NK-92 (cell line): ENCODE measurements around the gene TBL1X.

ENCODE experiments used
- DNase-seq: peaks from one replicate; lab custom pipeline; 2025; ENCODE audit not compliant: unreplicated experiment; lab: John Stamatoyannopoulos, UW

Gene TBL1X

DNA sequence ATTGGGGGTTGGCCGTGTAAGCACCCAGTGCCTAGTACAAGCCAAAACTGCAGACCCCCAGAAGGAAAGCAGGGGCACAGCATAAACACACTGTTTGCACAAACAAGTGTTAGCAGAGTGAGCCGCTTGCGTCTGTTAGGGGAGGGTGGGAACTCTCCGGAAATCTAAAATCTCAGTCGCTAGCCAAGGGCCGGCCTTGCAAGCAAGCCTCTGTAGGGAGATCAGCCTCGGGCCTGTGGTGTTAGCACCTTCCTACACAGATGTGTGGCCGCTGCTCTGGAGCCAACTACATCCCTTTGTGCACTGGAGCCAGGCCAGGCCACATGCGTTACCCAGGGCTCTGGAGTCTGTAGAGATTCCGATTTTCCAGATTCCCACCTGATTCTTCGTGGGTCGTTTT, 233.7 kb downstream of the TBL1X start:
- DNase-seq: no peak

DNA sequence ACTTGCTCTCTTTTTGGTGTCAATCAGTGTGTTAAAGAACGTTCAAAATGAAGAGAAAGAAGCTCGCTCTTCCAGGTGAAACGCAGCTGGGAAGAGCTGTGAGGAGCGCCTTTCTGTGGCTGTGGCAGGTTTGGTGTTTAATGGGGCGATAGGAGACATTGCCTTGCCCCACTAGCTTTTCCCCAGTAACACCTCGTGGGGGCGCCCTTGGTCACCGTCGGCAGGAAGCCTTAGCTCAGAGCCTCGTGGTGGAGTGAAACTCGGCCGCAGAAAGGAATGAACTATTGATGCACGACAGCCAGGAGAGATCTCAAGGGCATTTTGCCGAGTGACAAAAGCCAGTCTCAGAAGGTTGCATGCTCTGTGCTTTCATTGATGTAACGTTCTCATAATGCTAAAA, 235.7 kb downstream of the TBL1X start:
- DNase-seq: no peak

DNA sequence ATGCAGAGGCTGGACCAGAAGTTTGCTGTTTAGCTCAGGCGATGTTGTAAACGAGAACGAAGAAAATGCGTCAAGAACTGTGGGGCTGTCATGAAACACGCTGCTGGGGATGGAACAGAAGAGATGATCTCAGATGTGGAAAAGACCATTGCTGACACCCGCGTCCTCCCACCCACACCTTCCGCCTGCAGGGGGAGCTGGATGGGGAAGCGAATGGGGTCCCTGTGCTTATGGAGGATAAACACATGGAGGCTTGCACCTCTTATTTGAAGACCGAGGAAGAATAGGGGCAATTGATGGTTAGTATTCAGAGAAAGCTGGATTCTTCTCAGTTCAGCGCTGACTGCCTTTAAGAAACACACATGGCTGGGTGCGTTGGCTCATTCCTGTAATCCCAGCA, 236.9 kb downstream of the TBL1X start:
- DNase-seq: no peak

DNA sequence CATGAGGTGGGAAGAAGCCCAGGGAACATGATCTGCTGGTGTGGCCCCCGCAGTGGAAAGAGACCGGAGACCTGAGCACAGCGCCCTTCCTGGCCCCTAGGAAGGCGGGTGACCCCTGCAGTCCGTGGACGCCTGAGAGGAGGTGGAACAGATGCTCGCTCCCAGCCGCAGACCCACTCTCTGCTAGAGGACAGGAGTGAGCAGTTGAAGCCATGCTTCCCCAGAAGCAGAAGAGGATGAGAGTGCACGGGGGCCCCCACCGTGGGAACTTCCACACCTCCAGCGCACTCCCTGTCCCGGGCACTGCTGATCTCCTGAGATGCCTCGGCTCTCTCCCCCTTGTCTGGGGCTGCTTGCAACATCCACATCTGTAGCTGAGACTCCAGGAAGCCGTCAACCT, 238.5 kb downstream of the TBL1X start:
- no peak for DNase-seq

DNA sequence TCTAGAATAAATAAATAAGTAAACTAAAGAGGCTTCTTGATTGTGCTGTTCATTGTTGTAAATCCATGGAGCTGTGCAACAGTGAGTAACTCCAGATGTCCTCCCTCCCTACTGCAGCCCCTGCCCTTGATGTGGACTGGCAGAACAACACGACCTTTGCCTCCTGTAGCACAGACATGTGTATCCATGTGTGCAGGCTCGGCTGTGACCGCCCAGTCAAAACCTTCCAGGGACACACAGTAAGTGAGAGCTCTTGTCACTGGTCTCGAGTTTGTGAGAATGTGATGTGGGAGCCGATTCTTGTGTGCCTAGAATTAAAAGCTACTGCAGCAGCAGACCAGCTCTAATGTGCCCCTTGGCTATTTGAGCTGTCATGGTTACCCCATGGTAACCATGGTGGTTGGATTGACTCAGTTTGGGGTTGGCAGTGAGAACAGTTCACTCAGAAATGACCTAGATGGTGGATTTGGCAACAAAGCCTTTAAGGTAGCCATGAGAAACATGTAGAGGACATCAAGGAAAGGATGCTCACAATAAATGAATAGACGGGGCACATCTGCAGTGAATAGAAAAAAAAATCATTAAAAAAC, 240.1 kb downstream of the TBL1X start:
- no peak for DNase-seq

DNA sequence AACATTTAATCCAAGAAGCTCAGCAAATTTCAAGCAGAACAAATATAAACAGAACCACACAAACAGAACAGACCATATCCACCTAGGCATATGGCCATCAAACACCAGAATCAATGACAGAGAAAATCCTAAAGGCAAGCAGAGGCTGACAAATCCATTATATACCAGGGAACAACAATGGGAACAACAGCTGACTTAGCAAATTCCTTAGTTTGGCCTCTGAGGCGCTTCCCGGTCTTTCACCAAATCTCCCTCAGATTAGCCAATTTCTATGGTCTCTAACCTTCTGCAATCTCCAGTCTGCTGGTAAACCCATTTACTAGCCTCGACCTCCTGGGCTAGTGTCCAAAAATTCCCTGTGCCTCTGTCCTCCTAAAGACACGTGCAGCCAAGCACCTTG, 241.6 kb downstream of the TBL1X start:
- DNase-seq: no peak

DNA sequence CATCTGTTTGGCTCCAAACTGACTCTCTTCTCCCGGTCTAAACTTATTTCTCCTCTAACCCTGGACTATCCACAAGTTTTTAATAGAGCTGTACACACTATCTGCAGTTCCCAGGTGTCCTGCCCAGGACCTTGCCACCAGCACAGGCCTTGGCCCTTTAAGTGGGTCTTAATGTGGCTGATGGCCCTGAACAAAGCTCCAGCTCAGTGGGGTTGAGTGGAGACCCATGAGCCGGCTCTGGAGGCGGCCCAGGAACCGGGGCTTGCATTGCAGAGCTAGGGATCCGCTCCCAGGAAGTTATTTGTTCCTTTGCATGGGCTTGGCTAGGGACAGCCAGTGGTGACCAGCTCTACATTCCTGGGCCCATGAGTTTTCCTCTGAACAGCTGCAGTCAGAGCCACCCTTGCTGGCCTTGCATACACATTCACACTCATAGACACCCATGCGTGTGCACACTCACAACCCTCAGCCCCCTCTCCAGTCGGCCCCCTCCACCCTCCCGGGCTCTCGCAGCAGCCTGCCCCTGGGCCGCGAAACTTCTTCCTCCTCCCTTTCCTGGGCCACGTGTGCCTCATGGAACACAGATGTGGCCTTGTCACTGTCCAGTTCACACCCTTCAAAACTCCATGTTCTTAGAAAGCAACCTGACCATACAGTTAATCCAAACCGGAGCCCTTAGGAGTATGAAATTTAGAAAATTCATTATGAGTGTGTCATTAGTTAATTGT, 242.6 kb downstream of the TBL1X start:
- DNase-seq: no peak

DNA sequence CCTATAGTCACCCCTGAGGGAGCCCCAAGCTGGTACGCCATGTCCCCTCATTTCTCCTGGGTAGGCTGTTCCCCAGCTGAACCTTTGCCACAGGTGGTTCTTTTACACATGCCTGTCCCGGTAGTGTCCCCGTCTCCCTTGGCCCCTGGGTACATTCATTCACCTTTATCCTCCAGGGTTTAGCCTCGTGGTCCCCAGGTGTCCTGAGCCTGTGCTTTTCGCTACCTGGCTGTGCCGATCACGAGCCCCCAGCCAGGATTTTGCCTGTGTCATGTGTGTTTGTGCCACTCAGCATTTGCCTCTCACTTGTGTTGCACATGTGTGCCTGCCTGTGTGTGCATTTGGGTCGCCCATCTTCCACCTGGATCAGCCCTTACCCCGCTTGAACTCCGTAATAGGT, 243.2 kb downstream of the TBL1X start:
- no peak for DNase-seq

DNA sequence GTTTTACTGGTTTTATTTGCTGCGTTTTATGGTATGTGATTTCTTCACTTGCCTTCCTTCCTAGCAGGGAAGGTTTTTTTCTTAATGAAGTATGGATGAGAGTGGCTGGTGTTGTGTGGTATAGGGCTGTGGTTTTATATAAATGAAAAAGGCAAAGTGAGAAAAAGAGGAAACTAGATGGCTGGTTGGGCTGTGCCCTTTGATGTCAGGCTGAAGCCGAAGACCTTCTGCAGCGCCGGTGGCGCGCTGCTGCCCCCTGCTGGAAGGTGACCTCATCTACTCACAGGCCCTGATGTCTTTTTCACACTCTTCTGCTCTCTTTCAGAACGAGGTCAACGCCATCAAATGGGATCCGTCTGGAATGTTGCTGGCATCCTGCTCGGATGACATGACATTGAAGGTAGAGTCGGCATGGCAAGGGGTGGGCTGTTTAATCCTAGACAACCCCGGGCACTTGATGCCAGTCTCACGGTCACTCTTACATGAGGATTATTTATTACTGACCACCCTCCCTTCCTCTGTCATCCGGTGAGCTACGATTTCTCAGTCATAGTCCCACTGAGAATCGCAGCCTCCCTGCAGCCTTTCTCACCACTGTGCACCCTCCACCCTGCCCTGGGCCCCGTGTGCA, 244.2 kb downstream of the TBL1X start:
- no peak for DNase-seq

DNA sequence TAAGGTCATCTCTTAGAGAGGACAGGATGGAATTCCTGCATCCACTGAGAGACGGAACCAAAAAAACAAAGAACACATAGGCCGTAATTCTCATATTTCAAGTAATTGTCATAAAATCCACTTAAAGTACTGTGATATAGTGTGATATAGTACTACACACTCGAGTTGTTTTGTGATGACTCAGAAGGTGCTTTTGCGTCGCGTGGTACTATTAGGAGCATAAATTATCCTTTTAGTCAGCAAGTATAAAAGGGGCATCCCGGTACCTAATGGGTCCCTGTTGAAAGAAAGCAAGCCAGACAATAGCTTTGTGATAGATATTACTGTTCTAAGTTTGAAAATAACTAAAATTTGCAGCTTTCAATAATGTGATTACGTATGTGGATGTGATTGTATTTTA, 245.5 kb downstream of the TBL1X start:
- DNase-seq: no peak

DNA sequence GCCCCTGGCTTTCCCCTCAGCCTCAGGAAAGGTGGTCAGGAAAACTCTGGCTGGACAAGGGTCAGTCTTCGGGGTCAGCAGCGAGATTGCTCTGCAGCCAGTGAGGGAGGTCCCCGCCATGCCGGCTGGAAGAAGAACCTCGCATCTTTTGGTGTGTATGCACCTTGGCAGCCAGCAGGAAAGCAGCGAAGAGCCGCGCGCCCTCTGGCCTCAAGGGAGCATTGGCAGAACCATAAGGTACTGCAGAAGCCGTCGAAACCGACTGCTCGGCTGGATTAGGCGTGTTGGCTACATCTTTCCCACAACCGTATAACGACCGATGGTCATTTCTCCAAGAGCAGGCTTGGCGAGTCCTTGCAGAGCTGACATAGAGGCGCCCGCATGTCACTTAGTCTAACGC, 252.5 kb downstream of the TBL1X start:
- DNase-seq: no peak

DNA sequence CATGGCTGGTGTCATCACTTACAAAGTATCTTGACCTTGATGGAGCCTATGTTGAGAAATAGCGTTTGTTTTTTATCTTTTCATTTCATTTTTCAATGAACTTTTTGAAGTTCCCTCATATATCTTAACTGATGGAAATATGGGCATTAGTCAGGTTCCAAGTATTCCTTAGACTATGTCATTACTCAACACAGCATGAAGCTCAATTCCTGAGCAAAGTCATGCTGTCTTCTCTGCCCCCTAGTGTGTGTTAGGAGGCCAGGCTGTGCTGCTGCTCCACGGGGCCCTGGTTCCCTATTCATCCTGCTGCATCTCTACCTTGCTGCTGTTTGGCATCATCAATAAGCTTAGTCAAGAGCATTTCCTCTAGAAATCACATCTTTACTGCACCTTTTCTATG, 259.9 kb downstream of the TBL1X start:
- DNase-seq: no peak

DNA sequence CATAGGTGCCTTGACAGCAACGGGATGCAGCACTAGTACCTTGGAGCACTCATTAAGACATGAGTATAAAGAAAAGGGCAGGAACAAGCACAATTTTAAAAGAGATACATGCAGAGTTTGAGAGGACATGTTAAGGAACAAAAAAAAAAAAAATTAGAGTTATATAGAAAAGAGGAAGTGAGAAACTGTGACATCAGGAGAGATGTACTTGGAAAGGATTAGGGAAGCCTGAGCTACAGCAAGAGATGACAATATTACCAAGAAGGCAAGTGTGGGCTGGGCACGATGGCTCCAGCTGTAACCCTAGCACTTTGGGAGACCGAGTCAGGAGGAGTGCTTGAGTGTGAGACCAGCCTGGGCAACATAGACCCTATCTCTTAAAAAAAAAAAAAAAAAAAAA, 263.4 kb downstream of the TBL1X start:
- DNase-seq: no peak

DNA sequence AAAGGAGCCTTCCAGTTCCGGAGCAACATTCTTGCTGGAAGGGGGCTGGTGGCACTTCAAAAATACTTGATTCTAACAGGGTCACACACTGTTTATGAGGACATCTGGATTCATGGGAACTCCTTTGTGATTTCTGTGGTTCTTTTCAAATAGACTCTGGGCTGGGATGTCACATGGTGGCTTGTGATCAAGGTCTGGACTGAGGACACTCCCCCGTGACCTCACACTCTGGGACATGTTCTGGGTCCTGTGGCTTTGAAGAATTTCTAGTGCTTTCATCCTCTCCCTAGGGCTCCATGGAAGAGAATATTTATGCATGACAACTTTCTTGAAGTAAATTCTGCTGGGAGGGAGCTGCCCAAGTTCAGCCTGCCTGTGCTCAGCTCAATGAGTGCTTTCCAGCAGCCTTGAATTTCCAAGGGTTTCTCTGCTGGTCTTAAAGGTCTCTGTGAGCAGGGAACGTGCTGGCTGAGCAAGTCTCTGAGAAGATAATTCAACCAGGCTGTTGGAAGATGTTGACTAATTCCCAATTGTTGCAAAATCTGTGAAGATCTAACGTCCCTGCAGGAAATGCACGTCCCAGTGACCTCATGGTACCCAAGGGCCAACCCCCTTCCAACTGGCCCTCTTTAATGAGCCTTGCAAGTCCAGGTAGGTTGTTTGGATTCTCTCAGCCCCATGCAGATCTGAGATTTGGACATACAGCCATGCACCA, 264.5 kb downstream of the TBL1X start:
- DNase-seq: no peak

DNA sequence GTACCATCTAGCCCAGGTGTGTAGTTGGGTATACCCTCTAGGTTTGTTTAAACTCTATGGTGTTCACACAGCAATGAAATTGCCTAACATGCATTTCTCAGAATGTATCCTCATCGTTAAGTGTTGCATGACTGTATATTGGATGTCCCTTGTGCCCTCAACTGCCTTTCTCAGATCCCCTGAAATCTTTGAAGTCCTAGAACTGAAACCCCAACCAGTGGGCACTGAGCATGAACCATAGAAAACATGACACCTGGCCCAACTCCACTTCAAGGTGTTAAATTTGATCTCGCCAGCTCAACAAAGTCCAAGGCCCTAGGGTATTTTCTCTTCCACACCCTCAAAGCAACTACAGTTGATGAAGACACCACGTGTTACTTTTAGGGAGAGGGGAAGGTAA, 265.2 kb downstream of the TBL1X start:
- no peak for DNase-seq

DNA sequence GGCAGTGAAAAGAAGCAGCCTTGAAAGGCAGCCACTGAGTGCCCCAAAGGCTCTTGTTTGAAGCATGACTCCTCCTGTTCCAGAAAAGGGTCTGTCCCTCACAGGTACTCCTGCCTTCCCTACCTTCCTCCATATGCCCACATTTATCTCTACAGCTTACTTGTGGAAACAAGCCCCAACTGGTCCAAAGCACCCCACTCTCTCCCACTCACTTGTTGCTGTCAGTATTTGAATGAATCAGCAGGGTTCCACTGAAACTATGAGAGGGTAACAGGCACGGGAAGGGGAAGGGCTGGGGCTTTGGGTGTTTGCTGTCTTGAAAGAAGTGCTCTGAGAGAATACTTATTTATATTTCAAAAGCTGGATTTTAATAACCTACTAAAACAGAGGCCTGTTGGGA, 265.9 kb downstream of the TBL1X start:
- no peak for DNase-seq

DNA sequence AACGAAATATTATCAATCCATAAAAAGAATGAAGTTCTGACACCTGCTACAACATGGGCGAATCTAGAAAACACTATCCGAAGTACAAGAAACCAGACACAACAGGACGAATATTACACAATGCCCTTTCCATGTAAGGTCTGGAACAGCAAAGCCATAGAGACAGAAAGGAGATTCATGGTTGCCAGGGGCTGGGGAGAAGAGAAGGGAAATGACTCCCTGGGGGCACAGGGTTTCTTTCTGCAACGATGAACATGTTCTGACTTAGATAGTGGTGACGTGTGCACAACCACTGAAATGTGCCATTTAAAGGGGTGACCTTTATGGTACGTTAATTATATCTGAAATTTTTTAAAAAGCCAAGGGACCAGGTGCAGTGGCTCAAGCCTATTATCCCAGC, 272.5 kb downstream of the TBL1X start:
- no peak for DNase-seq

DNA sequence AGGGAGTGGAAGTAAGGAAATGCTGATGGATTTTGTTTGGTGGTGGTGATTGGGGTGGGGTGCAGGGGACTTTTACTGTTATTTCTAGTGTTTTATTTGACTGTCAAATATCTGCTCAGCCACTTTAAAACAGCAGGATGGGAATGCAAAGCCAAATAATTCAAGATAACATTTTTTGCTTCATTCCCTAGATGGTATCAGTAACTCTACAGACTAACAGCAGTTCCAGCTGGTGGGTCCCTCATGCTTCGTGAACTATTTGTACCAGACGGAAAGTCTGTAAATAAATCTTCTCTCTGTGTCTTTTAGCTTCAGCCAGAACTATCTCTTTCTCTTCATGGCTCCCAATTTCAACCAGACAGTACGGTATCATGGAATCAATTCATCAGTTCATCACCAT, 273.3 kb downstream of the TBL1X start:
- no peak for DNase-seq

DNA sequence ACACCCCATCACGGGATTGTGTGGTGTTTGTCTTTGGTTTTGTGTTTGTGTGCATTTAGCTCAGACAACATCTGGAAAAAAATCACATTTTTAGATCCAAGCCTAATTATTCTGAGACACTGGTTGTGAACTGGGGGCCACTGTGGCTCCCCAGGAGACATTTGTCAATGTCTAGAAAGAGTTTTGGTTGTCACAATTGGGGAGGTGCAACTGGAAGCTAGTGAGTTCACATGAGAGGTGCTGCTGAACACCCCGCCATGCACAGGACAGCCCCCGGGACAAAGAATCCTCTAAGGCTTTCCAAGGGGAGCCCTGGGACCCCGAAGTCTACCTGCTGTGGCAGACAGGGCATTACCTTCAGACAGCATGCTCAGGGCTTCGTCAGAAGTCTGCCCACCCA, 274.3 kb downstream of the TBL1X start:
- DNase-seq: no peak

DNA sequence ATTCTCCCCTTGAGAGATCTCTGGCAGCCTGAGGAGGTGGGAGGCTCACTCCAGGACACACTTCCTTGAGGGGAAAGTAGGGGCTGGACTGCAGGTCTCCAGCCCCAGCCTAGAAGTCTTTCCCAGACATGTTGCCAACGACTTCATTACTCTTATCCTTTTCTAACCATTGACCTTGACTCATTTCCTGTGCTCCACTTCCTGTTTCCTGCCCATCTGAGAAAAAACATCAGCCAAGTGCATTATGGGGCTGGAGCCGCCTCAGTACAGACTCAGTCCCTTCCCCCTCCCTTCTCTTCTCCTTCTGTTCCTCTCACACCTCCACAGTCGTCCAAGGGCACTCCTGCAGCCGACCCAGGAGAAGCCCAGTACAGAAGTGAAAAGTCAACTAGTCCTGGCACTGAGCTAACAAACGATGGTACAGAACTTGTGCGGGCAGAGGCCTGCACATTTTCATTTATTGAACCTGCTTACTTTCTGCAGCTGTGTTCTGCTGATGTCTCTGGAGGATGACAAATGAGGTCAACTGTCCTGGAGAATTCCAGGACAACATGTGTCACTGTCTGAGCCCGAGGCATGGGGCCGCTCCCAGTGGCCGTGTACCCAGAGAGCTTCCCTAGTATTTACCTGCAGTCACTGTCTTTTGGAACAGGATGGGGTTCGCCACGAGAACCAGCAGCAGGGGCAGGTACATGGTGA, 280.7 kb downstream of the TBL1X start:
- no peak for DNase-seq

DNA sequence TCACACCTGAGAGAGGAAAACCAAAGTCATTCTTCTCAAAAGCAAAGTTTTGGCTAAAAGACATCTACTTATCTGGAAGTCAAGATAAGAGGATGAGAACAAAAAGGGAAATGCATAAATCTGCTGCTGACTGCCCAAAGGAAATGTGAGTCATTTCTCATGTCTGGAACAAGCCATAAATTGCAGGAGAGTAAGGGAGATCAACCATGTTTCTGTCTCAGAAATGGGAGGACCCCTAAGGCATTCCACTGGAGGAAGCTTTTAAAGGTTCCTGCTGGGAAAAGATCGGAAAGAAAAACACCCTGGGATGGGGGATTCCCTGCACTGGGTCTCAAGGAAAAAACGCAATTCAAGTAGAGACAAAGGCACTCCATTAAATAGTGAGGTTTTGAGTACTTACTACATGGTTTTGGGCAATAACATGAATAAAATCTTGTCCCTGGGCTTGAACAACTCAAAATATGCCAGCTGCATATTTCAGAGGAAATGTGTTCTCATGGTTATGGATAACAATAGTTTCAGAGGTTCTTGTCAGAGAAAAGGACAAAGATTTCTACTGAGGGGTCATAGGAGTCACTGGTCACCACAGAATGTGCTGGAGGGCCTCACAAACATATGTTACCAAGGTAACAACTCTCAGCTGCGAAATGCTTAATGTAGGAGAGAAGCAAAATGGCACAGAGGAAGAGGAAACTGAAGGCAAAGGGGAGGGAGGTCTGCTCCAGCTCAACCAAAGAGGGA, 281.5 kb downstream of the TBL1X start:
- DNase-seq: no peak
